ENCODE data around the gene RNF10. TPM values are rescaled to one million over a fixed set of nuclear protein-coding genes. Genes with fewer than 3 reads are reported as not detected.

The RNF10 gene
- total RNA-seq, 4 donors from 2014 or later = 220 to 375 (median 305) TPM

DNA sequence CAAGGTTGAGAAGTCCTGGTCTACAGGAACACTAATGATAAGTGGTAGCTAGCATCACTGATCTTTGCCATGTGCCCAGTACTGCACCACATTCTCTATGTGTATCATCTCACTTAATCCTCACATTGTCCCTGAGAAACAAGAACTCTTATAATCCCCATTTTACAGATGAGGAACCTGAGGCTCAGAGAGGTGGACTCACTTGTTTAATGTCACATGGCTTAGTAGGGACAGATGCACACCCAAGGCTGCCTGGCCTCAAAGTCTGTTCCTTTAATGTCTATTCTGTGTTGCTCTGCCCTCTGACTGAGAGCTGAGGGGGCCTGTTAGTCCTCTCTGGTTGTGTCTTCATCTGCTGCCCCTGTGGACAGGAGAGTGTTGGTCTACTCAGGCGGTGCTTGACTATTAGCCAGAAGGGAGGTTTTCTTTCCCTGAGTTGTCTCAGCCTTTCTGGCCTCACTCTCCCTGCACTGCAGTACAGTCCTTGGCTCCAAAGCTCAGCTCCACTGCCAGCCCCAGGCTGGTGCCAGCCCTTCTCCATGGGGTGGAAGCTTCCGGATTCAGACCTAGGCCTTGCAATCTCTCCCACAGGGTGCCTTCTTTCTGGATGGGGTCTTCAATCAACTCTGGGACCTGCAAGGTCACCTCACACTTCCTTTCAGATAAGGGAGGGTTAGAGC lies 43.2 kb upstream of the RNF10 start:
- Histone ChIP-seq H3K4me3 (no peak overlapping the region), H3K4me1 (peaks cover 0 to 5% (median 0%) of the 10 kb centered on the region in 4 donors), H3K27ac (no peak overlapping the region), H3K27me3 (no peaks in the 10 kb centered on the region), H3K9me3 (no peaks in the 10 kb centered on the region), H3K36me3 (no peaks in the 10 kb centered on the region)
- TF ChIP-seq, protein P1, sequence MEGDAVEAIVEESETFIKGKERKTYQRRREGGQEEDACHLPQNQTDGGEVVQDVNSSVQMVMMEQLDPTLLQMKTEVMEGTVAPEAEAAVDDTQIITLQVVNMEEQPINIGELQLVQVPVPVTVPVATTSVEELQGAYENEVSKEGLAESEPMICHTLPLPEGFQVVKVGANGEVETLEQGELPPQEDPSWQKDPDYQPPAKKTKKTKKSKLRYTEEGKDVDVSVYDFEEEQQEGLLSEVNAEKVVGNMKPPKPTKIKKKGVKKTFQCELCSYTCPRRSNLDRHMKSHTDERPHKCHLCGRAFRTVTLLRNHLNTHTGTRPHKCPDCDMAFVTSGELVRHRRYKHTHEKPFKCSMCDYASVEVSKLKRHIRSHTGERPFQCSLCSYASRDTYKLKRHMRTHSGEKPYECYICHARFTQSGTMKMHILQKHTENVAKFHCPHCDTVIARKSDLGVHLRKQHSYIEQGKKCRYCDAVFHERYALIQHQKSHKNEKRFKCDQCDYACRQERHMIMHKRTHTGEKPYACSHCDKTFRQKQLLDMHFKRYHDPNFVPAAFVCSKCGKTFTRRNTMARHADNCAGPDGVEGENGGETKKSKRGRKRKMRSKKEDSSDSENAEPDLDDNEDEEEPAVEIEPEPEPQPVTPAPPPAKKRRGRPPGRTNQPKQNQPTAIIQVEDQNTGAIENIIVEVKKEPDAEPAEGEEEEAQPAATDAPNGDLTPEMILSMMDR (IDR thresholded peaks at IDR 0.05) = no peak
- no peak for TF ChIP-seq POLR2A (IDR thresholded peaks at IDR 0.05)
- no peak for DNase-seq

DNA sequence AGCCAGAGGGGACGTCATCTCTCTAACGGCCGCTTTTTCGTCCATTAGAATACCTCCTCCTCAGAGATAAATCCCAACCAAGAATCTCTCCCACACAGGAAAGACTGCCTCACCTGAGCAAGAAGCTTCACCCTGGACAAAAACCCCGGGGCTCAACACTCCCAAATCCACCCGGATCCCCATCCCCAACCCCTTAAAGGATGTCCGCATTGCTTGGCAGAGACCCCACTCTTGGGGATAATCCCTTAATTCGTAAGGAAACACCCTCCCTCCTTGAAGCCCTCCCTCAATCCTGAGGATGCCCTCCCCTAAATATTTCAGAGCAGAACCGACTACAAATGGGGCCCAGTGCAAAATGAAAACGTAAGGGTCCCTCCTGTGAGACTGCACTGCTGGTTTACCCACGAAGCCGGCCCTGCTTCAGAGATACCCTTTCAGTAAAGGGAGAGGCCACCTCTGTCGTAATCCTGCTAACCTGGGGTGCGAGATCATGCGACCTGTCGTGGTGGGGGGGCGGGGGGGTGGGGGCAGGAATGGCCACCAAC lies 38.9 kb upstream of the RNF10 start:
- TF ChIP-seq, protein P1 (IDR thresholded peaks at IDR 0.05) = no peak
- no peak for TF ChIP-seq POLR2A (IDR thresholded peaks at IDR 0.05)
- Histone ChIP-seq H3K4me1 (peaks cover 0 to 15% (median 7%) of the 10 kb centered on the region in 4 donors), H3K36me3 (peaks cover 0 to 17% (median 0%) of the 10 kb centered on the region in 3 donors), H3K9me3 (no peaks in the 10 kb centered on the region), H3K27me3 (no peaks in the 10 kb centered on the region), H3K27ac (peak overlapping the region; percentile 84 to 88 (median 88)), H3K4me3 (peak overlapping the region; percentile 70 to 95 (median 90))
- peak in 1 of 3 donors; percentile 48 for DNase-seq

DNA sequence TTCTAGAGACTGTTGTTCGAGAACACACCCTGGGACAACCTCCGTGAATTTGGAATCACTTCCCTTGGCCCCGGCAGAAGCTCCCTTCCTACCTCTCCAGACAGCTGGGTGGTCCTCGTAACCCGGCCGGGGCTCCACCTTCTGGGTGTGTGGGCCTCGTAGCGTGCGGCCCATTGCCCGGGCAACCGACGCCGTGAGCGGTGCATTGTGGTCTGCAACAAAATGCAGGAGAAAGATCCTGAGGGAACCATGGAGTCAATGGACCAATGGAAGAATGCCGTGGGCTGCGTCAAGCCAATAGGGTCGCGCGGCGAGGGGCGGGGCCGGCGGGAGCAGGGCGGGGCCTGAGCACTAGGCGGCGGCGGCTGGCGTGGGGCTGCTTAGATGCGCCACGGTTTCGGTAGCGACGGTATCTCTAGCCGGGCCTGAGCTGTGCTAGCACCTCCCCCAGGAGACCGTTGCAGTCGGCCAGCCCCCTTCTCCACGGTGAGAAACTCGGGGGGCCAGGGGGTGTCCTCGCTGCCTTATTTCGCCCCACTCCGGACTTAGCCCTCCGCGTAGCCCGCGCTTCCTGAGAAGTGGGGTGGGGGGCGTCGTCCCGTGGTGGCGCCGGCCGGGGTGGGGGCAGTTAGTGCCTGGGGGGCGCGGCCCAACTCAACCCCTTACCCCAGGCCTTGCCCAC lies 38.3 kb upstream of the RNF10 start, which contains the start of gene DYNLL1:
Gene DYNLL1 (plus strand): TSS at position 383 of the 682 bp plus-strand sequence. CDS start 309 bp downstream, outside the sequence.
- Histone ChIP-seq H3K4me3 (peak within 1 kb of the TSS; percentile 70 to 95 (median 90)), H3K36me3 (peaks cover 0 to 17% (median 0%) of the 10 kb centered on the region in 3 donors), H3K4me1 (peaks cover 0 to 15% (median 7%) of the 10 kb centered on the region in 4 donors), H3K9me3 (no peaks in the 10 kb centered on the region), H3K27me3 (no peaks in the 10 kb centered on the region), H3K27ac (peak within 1 kb of the TSS; percentile 84 to 88 (median 88))
- DNase-seq = peak; percentile 97 to 98 (median 98)
- peak; percentile 80 to 86 for TF ChIP-seq POLR2A (IDR thresholded peaks at IDR 0.05)
- TF ChIP-seq, protein P1 (IDR thresholded peaks at IDR 0.05) = peak in 3 of 6 experiments; percentile 18 to 25 (median 22)

DNA sequence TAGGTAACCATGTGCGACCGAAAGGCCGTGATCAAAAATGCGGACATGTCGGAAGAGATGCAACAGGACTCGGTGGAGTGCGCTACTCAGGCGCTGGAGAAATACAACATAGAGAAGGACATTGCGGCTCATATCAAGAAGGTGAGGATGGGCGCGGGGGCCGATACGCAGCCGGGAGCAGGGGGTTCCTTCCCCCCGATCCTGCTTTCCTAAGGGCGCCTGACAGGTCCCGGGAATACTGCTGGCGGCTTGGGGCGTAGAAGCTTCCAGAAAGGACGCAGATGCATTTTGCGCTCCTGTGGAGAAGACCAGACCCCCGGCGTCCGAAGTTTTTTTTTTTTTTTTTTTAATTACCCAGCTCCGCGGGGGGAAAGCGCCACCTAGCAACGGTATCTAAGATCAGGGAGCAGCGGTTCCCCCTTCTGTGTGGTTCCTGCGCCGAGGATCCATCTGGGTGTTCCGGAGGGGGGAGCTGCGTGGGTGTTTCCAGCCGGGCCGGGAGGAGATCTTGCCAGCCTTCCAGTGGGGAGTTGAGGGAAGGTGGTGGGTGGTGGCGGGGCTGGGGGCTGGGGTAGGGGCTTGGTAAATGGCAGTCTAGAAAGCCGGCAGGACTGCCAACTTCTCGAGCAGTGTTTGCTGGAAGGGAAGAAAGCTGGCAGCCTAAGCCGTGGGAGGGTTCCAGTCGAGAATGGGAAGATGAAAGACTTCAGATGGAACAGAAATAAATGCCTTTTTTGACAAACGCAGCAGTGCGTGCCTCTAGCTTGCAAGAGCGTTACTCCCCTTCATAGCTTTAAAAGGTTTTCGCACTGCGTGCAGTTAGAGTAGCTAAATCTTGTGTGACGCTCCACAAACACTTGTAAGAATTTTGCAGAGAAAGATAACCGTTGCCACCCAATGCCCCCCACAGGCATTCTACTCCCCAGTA lies 37.5 kb upstream of the RNF10 start:
- DNase-seq = peak; percentile 71 to 80 (median 71)

More for the DNA sequence above, 37.5 kb upstream of the RNF10 start:
- peak overlapping the region; percentile 70 to 95 (median 90) for H3K4me3 ChIP-seq
- TF ChIP-seq, protein P1 (IDR thresholded peaks at IDR 0.05) = no peak
- no peak for TF ChIP-seq POLR2A (IDR thresholded peaks at IDR 0.05)
- H3K9me3 ChIP-seq = no peaks in the 10 kb centered on the region
- peaks cover 0 to 17% (median 0%) of the 10 kb centered on the region in 3 donors for H3K36me3 ChIP-seq
- no peaks in the 10 kb centered on the region for H3K27me3 ChIP-seq
- H3K27ac ChIP-seq = peak overlapping the region; percentile 84 to 88 (median 88)
- peaks cover 0 to 15% (median 7%) of the 10 kb centered on the region in 4 donors for H3K4me1 ChIP-seq

All from Peyer's patch (tissue), 4 donors.